ENCODE data around the gene SUSD1. TPM values are rescaled to one million over a fixed set of nuclear protein-coding genes. Genes with fewer than 3 reads are reported as not detected.

Gene SUSD1
- total and polyA plus RNA-seq, 12 donors: 1.5 to 14.7 (median 4.3) TPM

DNA sequence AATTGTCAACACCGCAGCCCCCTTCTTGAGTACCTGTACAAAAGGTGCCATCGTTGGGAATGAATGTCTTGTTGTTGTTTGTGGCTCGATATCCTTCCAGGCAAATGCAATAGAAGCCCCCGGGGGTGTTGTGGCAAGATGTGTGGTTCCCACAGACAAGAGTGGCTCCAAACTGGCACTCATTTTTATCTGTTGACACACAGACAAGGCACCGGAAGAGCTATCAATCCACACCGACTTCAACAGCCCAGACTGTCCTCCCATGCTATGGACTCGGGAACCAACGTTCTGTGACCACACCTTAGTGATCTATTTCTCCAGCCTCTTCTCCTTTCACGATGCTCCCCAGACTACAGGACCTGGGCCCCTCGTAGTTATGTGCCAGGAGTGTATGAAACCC is 25.9 kb downstream of the SUSD1 start:
- H3K27me3 ChIP-seq: no peaks in the 10 kb centered on the region
- WGBS, 2 donors: 93 to 94% methylated on average over 10 of the region's 10 CpGs
- TF ChIP-seq, protein P1, sequence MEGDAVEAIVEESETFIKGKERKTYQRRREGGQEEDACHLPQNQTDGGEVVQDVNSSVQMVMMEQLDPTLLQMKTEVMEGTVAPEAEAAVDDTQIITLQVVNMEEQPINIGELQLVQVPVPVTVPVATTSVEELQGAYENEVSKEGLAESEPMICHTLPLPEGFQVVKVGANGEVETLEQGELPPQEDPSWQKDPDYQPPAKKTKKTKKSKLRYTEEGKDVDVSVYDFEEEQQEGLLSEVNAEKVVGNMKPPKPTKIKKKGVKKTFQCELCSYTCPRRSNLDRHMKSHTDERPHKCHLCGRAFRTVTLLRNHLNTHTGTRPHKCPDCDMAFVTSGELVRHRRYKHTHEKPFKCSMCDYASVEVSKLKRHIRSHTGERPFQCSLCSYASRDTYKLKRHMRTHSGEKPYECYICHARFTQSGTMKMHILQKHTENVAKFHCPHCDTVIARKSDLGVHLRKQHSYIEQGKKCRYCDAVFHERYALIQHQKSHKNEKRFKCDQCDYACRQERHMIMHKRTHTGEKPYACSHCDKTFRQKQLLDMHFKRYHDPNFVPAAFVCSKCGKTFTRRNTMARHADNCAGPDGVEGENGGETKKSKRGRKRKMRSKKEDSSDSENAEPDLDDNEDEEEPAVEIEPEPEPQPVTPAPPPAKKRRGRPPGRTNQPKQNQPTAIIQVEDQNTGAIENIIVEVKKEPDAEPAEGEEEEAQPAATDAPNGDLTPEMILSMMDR (IDR thresholded peaks at IDR 0.05): no peak
- intact Hi-C loops (cut with DNase I): no loop called here
- H3K36me3 ChIP-seq: peaks cover 0 to 50% (median 0%) of the 10 kb centered on the region in 9 donors
- no peak overlapping the region for H3K4me3 ChIP-seq
- H3K9me3 ChIP-seq: no peaks in the 10 kb centered on the region
- no peak for DNase-seq
- H3K4me1 ChIP-seq: no peaks in the 10 kb centered on the region
- ATAC-seq: no peak
- H3K27ac ChIP-seq: no peak overlapping the region

DNA sequence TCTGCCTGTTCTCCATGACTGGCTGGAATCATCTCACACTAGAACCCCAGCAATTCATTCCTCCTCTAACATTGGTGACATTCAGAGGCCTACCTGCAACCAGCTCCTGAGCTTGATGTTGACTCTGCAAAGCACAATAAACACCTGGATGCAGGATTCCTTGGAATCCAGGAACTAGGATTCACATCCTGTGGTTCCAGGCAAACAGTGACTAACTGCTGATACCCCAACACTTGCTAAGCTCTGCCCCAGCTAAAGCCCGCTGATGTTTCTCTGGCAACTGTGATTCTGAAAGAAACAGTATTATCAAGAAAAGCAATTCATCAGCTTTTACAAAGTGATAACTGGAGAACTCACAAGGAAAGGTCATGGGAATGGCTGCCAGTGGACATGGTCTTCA is 29.2 kb downstream of the SUSD1 start:
- ATAC-seq: no peak

DNA sequence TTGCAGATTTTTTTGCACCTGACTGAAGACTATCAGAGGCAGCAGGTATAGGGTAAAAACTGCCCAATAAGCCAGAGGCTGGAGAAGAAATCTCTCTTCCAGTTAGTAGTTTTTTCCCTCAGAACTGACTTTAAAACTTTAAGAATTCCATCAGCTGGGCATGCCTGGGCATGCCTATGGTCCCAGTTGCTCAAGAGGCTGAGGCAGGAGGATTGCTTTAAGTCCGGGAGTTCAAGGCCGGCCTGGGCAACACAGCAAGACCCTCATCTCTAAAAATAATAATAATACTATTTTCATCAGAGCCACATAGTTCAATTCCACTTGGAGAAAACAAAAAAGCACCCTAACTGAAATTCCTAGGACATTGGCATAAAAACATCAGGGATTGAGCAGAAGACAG is 30.3 kb downstream of the SUSD1 start:
- ATAC-seq: no peak
- Histone ChIP-seq H3K9me3 (no peaks in the 10 kb centered on the region), H3K27me3 (no peaks in the 10 kb centered on the region), H3K4me1 (no peaks in the 10 kb centered on the region), H3K27ac (no peak overlapping the region), H3K36me3 (peaks cover 0 to 56% (median 0%) of the 10 kb centered on the region in 9 donors), H3K4me3 (no peak overlapping the region)
- no peak for DNase-seq
- TF ChIP-seq, protein P1 (IDR thresholded peaks at IDR 0.05): no peak
- intact Hi-C loops (cut with DNase I): no loop called here
- 96 to 100% methylated on average over 2 of the region's 2 CpGs for WGBS, 2 donors

More for the DNA sequence above, 29.2 kb downstream of the SUSD1 start:
- no peak overlapping the region for H3K27ac ChIP-seq
- no peaks in the 10 kb centered on the region for H3K9me3 ChIP-seq
- DNase-seq: no peak
- peaks cover 0 to 57% (median 0%) of the 10 kb centered on the region in 9 donors for H3K36me3 ChIP-seq
- no peaks in the 10 kb centered on the region for H3K27me3 ChIP-seq
- H3K4me1 ChIP-seq: no peaks in the 10 kb centered on the region
- intact Hi-C loops (cut with DNase I): no loop called here
- WGBS, 2 donors: 77 to 94% methylated on average over 1 of the region's 1 CpG
- TF ChIP-seq, protein P1 (IDR thresholded peaks at IDR 0.05): no peak
- H3K4me3 ChIP-seq: no peak overlapping the region

- Histone ChIP-seq H3K4me3 (no peak overlapping the region), H3K36me3 (peaks cover 0 to 54% (median 0%) of the 10 kb centered on the region in 9 donors), H3K4me1 (no peaks in the 10 kb centered on the region), H3K27me3 (no peaks in the 10 kb centered on the region), H3K9me3 (no peaks in the 10 kb centered on the region), H3K27ac (no peak overlapping the region)
- no peak for ATAC-seq
- intact Hi-C loops (cut with DNase I): no loop called here
- TF ChIP-seq, protein P1 (IDR thresholded peaks at IDR 0.05): no peak
- DNase-seq: no peak
- WGBS, 2 donors: 57 to 70% methylated on average over 3 of the region's 3 CpGs
Observed at GRCh38 chr9:112142420-112142819, 32.7 kb downstream of the SUSD1 start.

Measured in heart right ventricle (tissue), 16 donors.